Tongue (tissue), 3 donors: ENCODE data around the gene SLC1A7. TPM values are rescaled to one million over a fixed set of nuclear protein-coding genes. Genes with fewer than 3 reads are reported as not detected.

Experiments used
- DNase-seq: peaks from one replicate; pipeline ENCODE4 v3.0.0-alpha.2; 2015
- small RNA-seq: library from RNA; depleted of rRNA; stranded (forward); fragments of <200 nt; gene quantifications from one replicate; pipeline ENCODE3, GENCODE V24; 2014; ENCODE audit warnings: low replicate concordance
- total RNA-seq: library from RNA; depleted of rRNA; stranded (reverse); fragments of >200 nt; gene quantifications from one replicate; pipeline ENCODE4 v1.2.3, GENCODE V29; 2014

SLC1A7 gene
- total RNA-seq, 1 donor from 2014 or later = not detected

DNA sequence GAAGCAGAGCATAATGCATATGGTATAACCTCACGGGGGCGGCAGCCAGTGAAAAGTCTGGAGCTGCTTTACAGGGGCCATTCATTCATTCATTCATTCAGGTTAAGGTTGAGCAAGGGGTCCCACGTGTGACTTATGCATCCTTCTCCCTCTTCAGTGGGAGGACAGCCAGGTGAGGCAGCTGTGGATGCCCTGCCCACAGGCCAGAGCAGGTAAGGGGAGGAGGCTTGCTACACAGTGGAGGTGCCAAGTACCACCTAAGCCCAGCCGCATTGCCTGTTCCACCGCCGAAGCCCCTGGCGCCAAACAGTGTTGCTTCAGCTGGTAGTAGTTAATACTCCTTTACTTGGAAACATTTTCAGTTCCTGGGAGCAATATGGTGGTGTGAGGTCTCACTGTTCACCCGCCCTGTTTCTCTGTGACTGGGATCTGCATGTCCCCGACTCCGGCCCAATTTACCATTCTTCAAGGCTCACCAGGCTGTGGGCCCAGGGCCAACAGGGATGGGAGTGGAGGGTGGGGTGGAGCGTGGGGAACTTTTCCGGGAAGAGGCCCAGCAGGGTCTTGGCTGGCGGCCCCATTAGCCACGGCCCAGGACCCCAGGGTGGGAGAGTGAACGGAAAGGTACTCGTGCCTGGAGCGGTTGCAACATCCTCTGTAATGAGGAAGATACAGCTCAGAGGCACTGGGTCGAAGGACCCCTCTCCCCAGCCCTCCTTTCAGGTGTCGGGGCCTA, 81.1 kb downstream of the SLC1A7 start:
- peak; percentile 59 for DNase-seq

DNA sequence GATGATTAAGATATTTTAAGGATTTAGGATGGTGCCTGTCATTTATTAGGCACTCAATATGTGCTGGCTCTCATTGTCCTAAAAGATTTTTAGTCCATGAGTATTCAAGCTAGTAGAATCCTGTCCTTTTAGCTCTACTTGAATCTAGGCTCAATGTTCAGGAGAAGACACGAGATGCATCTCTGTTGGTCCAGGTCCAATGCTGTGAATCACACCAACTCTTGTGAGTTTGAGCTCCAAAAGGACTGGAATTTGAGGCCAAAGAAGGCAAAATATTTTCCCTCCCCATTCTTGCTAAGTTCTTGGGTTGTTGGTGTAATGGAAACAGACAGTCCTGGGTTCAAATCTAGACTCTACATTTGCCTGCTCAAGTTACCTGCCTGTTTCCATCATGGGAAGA, 81.9 kb downstream of the SLC1A7 start:
- DNase-seq = no peak

DNA sequence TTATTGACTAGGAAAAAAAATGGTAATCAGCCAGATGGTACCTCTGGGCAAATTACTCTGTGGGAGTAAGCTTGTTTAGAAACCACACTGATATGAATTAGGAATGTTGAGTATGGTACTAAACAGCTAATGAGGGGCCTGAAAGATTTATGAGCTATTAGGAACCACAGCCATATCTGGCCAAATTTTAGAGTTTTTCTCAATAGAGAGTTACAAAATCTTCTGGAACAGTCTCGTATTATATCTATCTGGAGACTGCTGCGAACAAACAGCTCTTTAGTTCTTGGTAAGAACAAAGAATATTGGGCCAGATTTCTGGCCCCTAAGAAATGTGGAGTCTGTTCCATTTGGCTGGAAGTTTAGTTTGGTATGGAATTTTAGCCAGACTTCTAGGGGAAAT, 85.3 kb downstream of the SLC1A7 start:
- no peak for DNase-seq

GRCh38 chr1:53051676-53052075, 90.8 kb downstream of the SLC1A7 start:
- no peak for DNase-seq

DNA sequence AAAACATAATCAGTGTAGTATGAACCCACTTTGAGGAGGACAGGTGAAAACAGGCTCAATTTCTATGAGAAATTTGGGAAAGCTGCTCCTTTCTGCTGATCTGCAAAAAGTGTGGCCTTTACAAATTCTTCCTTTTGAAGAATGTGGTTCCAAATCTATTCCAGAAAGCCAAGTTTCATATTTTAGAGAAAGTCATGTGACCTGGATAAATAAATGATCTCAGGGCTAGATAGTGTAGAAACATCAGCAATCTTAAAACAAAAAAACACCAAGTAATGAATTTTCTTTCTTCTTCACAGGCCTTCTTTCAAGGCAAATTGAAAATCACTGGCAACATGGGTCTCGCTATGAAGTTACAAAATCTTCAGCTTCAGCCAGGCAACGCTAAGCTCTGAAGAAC, 92.1 kb downstream of the SLC1A7 start:
- DNase-seq = no peak

DNA sequence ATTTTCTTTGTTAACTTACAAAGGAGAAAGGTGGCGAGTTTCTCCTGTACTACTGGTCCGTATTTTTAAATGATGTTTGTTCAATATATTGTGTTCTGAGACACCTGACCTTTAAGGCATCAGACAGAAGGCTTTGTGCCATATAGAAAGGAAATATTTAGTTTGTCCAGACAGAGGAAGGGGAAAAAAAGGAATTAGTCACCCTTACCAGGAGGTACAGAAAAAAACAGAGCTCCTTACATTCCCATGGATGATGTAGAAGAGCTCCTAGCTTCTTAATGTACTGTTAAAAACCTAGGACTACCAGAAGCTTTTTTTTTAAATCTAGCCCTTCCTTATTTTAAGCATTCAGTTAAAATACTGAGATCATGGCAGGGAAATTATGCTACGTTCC, 92.9 kb downstream of the SLC1A7 start:
- DNase-seq = no peak

GRCh38 chr1:53048960-53049573, 93.4 kb downstream of the SLC1A7 start:
- DNase-seq = peak; percentile 78

- no peak for DNase-seq
Measured at GRCh38 chr1:53047737-53048736, 94.4 kb downstream of the SLC1A7 start.

DNA sequence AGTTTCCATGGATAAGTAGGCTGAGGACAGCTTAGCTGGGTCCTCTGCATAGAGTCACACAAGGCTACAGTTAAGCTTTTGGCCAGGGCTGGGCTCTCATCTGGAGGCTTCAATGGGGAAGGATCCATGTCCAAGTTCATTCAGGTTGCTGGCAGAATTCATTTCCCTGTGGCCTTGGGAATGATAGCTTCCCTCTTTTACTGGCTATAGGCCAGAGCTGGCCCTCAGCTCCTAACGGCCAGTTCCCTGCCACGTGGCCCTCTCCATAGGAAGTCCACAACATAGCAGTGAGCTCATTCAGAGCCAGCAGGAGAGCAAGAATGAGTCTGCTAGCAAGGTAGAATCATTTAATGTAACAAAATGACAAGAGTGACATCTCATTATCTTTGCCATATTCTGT, 95.5 kb downstream of the SLC1A7 start:
- peak; percentile 16 for DNase-seq

GRCh38 chr1:53044926-53045325, 97.5 kb downstream of the SLC1A7 start:
- DNase-seq = no peak

DNA sequence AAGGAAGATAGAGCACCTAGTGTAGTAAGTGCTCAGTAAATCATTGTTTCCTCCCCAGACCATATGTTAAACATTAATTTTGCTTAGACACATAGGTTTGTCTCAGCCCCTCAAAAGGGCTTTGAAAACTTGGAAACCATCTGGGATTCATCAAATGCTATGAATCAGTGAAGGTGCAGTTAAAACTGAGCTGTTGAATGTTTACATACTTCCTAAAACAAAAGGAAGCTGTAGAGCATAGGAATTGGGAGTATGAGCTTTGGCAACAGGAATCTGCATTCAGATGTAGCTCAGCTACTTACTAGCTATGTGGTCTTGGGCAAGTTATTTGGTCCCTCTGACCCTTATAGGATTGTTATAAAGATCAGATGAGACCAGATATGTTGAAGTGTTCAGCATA, 99.2 kb downstream of the SLC1A7 start:
- DNase-seq = peak; percentile 54

- DNase-seq = no peak
Measured at GRCh38 chr1:53038566-53038965, 103.9 kb downstream of the SLC1A7 start.

Small RNAs within 50 kb of the gene (small RNA-seq; reads per million reads assigned to genes)
- not detected for gene HIGD1AP11

Other genes starting within 250 kb of the SLC1A7 start
- gene ECHDC2, start 220.9 kb downstream of the SLC1A7 start, total RNA-seq = 51.0 TPM
- 92.8 TPM for gene SCP2, start 215.4 kb downstream of the SLC1A7 start, total RNA-seq
- 17.1 TPM for gene PODN, start 80.4 kb downstream of the SLC1A7 start, total RNA-seq
- gene CPT2, start 54.2 kb upstream of the SLC1A7 start, total RNA-seq = 20.6 TPM
- gene CZIB, start 78.0 kb upstream of the SLC1A7 start, total RNA-seq = 41.9 TPM
- gene MAGOH, start 95.9 kb upstream of the SLC1A7 start, total RNA-seq = 43.0 TPM
- 1.5 TPM for gene LRP8, start 185.4 kb upstream of the SLC1A7 start, total RNA-seq